HG03439 (cell line): ENCODE measurements around the gene KMT5C.

ENCODE experiments used
- ATAC-seq: cut with Tn5 transposase; IDR thresholded peaks from one replicate; pipeline ENCODE4 v1.9.1; 2021; ENCODE audit warnings: mild to moderate bottlenecking, moderate library complexity; ENCODE audit not compliant: unreplicated experiment

KMT5C gene

DNA sequence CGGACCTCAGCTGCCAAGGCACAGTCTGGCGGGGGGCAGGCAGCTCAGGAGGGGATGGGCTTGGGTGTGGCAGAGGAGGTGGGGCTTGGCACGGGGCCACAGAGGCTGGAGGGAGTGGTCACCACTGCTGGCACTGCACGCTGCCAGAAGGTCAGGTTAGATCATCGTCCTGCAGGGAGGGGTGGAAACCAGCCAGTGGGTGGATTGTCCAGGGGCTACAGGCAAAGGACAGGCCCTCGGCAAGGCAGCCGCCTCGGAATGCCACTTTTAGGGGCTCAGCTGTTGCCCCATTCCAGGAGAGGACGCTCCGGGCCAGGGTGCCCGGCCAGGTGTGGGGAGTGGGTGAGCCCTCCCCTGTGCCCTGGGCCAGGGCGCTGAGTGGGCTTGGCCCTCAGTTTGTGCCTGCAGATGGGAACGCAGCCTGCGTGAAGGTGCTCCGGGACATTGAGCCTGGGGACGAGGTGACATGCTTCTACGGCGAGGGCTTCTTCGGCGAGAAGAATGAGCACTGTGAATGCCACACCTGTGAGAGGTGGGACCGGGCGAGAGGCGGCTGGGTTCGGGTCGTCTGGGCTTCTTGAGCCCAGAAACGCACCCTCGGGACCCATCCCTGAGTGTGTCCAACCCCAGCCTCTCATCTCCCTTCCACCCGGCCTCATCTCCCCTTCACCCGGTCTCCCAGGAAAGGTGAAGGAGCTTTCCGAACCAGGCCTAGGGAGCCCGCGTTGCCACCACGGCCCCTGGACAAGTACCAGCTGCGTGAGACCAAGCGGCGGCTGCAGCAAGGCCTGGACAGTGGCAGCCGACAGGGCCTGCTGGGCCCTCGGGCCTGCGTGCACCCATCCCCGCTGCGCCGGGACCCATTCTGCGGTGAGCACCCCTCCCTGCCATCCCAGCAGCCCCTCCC lies 6.4 kb downstream of the KMT5C start:
- ATAC-seq: no peak

DNA sequence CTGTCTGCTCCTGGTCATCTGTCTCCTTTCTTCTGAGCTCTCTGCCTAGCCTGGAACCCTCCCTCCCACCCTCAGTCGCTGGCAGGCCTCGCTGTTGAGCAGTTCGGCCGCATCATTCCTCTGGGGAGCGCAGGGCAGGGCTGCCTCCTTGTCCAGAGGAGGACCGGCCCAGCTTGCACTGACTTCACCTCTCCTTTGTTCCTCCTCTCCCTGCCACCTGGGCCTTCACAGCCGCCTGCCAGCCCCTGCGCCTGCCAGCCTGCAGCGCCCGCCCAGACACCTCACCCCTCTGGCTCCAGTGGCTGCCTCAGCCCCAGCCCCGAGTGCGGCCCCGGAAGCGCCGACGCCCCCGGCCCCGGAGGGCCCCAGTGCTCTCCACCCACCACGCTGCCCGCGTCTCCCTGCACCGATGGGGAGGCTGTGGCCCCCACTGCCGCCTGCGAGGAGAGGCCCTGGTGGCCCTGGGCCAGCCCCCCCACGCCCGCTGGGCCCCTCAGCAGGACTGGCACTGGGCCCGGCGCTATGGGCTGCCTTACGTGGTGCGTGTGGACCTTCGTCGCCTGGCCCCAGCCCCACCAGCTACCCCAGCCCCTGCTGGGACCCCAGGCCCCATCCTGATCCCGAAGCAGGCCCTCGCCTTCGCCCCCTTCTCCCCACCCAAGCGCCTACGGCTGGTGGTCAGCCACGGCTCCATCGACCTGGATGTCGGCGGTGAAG lies 7.2 kb downstream of the KMT5C start:
- no peak for ATAC-seq

DNA sequence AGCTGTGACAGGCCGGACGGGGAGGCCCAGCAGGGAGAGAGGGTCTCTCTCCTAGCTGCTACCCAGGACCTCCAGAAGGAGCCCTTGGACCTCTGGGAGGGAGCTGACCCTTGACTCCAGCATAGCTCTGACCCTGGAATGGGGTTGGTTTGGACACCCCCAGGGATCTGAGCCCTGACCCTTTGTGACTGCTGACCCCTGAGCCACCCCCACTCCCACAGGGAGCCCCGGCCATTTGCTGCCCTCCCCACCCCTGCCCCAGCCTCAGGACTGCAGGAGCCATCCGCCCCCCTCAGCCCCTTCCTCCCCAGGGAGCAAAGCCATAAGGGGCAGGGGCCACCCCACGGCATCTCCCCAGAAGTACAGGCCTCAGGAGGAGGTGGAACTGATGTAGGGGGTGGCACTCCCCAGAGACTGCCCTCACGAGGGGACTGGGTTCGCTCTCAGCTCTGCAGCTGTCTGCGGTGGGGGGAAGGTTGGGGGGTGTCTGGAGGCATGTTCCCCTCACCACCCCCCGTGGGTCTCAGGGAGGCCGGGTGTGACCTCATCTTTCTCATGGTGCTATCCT lies 7.8 kb downstream of the KMT5C start:
- no peak for ATAC-seq

DNA sequence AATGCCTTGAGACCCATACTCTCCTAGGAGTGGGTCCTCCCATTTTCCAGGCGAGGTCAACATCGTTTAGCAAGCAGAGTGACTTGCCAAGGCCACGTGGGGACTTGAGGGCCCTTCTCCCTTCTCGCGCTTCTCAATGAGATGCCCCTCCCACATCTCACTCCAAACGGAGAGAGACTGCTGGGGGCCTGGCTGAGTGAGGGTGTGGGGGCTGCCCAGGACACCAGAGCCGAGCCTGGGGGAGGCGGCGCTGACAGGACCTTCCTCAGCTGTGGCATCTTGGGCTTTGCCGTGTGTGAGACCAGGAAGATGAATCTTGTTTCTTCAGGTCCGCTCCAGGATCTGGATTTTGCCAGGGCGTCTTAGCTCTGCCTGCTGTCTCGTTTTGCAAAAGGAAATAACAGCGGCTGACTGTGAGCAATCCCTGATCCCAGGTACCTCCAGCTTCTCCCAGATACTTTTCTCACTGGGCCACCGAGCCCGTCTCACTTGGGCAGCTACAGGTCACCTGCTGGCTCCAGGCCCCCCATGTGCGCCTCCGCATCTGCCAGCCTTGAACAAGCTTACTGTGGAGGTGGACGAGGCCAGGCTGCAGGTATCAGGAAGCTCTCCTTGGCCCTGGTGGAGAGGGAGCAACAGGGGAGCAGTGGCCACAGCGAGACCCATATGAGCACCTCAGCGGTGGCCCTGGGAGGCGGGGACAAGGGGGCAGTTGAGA lies 8.8 kb downstream of the KMT5C start:
- ATAC-seq: no peak

DNA sequence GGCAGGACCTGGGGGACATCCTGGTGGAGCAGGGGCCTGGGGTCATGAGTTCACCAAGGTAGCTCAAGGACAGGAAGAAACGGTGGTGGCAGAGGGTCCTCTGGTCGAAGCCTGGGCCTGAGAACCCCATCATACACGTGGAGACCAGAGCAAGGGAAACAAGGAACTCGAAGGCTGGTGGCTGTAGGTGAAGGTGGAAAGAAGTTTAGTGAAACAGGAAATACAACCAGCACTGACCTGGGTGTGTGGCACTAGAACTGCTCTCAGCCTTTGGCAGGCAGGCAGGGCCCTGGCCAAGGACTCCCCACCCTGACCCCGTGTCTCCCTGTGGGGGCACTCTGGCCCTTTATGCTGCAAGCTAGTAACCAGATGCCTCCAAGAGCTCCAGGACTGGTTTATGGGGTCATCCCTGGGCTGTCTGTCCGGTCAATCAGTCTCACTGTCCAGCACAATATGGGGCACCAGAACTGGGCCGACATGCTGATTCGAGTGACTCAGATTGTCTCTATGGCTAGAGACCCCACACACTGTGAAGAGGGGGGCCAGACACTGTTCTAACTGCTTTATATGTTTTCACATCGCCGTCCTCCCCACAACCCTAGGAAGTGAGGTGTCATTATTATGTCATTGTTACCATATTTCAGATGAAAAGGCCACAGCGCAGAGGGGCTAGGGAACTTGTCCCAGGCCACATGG lies 11.1 kb downstream of the KMT5C start:
- no peak for ATAC-seq

DNA sequence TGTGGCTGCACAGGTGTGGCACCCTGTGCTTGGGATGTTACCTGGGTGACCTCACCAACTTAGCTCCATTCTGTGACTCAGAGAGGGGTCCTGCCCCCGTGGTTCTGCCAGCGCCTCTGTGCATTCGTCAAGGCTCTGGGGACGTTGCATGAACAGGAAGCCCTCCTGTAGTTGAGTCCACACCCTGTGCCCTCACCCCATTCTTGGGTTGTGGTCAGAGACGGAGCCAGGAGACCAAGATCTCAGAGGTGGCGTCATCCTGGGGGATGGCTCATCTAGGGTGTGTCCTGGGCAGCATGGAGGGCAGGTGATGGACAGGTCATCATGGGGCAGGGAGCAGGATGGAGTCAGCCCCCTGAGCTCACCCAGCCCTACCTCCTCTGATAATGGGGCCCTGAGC lies 12.4 kb downstream of the KMT5C start:
- ATAC-seq: no peak

DNA sequence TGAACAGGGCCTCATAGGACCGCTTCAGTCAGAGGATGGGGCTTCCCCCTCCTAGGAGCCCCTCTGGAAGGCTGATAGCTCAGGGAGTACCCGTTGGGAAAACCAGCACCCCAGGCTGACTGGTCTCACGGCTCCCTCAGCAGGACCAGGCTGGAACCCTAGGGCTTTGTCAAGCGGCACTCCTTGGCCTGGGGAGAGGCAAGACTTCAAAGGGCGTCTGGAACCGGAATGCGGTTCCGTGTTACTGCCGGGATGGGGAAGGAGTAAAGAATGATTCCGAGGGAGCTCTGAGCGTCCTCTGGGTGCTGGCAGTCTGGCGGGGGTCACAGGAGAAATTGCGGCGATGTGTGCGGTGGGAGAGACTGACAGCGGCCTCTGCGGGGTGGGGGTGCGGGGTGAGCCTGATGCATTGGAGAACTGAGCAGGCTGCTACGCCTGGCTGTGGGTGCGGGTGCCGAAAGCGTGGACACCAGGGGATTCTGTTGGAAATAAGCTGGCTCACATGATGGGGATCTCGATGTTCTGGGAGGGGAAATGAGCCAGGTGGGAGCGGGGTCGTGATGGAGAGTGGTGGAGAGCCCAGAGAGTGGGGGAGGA lies 13.0 kb downstream of the KMT5C start:
- no peak for ATAC-seq

DNA sequence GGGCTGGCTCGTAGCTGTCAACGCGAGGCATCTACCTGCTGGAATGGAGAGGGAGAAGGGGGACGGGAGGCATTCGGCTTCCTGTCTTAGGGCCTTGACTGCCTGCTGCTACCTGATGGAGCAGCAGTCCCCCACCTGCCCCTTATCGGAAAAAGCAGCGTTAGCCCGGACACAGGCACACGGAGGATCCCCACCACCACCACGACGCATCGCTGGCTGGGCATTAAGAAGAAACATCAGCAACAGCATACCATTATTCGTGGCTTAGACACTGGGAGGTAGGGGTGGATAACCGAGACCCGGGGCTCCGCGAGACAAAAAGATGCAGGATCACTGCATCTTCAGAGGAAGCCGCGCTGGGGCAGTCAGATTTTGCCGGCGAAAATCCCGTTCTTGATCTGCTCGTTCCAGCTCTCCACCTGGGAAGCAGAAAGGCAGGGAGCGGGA lies 13.7 kb downstream of the KMT5C start:
- ATAC-seq: no peak

DNA sequence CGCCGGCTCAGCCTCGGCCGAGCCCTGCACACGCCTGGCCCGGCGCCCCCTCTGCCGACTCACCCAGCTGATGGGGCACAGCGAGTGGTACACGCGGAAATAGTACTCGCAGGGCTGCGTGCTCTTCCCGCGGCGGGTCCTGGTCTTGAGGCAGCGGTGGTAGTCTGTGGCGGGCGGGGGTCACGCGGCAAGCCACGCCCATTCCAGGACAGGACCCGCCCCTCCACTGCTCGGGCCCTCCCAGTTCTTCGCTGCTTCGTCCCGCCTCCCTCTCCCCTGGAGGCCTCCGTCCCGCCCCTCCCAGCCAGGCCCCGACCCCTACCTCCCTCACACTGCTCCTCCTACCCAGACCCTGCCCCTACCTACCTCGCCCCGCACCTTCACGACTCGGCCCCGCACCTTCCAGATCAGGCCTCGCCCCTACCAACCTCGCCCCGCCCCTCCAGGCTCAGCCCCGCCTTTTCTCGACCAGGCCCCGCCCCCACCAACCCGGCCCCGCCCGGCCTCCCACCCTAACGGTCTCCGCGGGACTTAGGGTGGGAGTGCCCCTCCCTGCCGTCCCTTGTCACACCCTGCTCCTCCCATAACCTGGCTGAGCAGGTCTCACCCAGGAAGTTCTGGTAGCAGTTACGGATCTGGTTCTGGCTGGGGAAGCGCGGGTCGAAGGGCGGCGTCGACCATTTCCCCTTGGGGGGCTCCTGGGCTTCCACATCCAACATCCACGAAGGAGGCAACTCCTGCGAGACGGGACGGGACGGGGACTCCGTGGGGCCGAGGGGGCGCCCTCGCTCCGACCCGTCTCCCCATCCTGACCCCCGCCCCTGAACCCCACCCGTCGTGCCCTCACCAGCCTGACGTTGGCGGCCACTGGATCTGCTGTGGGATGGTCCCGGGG lies 14.4 kb downstream of the KMT5C start:
- ATAC-seq: no peak

DNA sequence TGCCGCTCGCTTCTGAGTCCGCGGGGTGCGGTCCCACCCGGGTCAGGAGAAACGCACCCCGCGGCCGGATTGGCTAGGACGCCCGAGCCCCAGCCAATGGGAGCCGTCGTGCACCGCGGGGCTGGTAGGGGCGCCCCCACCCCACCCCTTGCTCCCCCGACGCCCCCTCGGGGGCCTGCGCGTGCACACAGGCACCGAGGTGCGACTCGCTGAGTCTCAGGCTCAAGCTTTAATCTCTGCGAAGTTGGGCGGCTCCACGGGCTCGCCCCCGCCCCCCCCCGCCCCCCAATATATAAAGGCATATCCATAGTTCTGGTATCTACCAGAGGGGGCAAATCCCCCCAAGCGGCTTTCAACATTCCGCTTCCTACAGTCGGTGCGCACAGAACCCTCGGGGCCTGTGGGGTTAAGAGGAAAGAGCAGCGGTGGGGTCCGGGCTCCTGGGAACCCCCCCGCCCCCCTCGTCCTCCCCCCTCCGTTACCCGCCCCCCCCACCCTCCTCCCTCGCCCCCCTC lies 15.1 kb downstream of the KMT5C start, which contains the start of gene COX6B2:
Gene COX6B2, minus strand, starts transcription at position 22 of the 515 bp plus-strand sequence. CDS start 198 bp downstream, outside the sequence.
- no peak for ATAC-seq

DNA sequence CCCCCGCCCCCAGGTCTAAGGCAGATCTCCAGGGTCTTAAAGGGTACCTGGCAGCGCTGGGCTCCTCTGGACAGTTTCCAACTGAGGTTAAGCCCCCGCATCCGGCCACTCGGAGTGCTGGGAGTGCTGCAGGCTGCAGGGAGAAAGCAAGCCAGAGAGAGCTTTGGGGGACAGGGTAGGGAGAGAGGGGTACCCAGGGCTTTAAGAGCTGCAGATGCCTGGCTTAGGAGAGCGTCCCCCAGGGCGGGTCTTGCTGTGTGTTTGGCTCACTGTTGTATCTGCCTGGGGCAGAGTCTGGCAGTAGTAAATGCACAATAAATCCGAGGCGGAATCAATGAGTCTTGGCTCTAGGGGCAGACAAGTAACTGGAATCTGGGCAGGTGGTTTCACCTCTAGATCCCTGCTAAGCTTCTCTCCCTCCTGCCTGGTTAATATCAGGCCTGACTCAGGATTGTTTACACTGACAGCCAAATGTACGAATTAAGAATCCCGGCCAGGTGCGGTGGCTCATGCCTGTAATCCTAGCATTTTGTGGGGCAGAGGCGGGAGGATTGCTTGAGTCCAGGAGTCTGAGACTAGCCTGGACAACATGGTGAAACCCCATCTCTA lies 15.6 kb downstream of the KMT5C start:
- no peak for ATAC-seq

DNA sequence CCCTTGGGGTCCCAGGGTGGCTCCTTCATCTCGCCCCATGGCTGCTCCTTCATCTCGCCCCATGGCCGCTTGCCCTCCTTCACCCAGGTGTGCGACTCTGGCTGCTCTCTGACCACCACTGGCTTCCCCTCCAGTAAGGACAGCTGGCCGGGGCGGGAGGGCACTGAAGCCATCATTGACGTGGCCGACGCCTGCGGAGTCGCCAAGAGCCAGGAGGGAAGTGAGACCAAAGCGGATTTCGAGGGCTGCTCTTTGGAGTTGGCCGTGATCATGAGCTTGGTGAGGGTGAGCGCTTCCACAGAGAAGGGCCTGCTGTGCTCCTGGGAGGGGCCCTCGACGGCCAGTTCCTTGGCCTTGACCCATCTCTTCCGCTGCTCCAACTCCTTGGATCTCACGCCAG lies 18.8 kb downstream of the KMT5C start:
- ATAC-seq: no peak

DNA sequence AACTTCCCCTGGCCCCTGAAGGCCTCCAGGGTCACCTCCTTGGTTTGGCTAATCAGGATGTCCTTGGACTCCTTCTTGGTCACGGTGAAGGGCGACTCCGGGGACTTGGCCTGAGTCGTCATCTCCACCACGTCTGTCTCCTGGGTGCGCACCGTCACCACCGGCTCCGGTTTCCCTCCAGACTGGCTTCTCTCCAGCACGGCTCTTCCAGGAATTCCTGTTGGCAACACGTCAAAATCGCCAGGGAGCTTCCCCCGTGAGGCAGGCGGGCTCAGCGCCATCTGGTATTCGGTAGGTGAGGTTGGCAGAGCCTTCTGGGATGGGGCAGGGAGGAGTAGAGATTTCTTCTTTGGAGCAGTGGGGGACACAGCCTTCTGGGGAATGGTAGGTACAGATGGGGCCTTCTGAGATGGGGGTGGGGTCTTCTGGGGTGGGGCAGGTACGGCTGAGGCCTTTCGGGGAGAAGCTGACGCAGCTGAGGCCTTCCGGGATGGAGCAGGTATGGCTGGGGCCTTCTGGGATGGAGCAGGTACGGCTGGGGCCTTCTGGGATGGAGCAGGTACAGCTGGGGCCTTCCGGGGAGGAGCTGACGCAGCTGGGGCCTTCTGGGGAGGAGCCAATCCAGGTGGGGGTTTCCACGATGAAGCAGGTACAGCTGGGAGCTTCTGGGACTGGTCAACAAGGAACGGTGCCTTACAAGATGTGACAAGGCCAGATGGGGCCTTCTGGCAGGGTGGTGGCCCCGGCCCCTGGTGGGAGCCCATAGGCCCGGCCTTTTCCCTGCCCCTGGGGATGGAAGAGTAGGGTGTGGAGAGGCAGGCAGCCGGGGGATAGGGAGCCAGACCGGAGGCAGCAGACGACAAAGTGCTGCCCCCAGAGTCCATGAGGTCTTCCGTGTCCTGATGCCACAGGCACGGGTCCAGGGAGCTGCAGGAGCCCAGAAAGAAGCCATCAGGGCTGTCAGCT lies 19.6 kb downstream of the KMT5C start:
- no peak for ATAC-seq

DNA sequence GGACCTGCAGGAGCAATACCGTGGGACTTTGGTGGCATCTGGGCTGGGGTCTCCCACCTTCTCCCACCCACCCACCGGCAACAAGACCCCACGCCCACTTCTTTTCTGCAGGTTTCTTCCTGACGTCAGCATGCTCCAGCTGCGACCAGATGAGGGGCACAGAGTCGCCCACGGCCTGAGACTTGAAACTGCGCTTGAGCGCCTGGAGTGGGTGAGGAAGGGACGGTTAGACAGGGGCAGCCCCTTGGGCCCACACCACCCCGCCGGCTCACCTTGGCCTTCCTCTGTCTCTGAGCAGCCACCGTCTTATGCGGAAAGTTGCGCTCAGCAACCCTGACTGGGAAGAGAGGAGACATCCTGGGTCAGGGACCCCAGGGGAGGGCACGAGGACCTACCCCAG lies 21.2 kb downstream of the KMT5C start:
- ATAC-seq: no peak

DNA sequence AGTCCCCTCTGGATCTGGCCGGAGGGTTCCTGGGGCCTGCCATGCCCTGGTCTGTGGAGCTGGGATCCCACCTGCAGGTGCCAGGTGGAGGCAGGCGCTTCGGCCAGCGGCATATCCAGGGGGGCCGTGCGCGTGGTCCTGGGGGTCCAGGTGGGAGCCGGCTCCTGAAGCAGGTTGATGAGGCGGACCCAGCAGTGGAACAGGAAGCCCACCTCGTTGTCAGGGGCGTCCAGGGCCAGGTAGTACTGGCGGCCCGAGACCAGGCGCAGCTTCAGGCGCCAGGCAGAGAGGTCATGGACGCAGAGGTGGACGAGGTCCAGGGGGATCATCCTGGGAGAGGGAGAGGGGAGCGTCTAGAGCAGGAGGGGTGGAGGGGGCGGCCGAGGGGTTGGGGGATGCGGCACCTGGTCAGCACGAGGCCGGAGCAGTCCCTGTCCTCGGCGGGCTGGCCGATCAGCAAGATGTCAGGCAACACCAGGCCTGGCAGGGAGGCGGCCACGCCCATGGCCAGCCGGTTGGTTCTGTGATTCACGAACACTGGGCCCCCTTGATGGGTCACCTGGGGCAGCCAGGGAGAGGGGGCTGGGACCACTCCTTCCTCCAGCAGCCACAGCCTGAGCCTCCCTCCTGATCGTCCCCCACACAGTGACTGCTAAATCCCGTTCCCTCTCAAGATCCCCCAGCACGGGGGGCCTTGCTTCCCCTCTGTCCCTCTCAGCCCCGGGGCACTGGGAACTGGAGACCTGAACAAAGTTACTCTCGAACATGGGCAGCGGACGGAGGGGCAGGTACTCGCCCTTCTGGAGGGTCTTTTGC lies 22.7 kb downstream of the KMT5C start:
- no peak for ATAC-seq

DNA sequence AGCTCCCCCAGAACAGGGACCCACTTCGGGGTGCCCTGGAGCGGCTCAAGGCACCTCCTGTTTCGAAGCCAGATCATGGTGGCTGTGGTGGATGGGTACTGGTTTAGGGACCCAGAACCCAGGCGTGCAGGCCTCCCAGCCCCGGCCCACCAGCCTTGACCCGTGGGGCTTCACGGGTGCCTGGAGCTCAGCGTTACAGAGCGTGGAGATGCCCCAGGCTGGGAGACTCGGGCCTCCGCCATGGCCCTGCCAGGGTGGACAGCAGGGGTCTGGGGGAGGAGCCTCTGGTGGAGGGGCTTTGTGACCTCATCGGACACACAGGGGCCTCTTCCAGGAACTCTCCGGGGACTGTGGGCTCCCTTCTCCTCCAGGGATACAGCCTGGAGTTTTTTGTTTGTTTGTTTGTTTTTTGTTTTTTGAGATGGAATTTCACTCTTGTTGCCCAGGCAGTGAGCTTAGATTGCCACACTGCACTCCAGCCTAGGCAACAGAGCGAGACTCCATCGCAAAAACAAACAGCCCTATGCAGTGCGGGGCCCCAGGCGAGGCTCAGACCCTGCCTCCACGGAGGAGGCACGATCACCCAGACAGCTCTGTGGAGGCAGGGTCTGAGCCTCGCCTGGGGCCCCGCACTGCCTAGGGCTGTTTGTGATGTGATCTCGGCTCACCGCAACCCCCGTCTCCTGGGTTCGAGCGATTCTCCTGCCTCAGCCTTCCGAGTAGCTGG lies 23.5 kb downstream of the KMT5C start, which contains the start of gene GARIN5B:
Gene GARIN5B, minus strand, starts transcription at position 271 of the 727 bp plus-strand sequence. Its CDS starts 194 bp downstream, at position 77.
- no peak for ATAC-seq
